OCI-LY7 (cell line): Measurements from ENCODE around the gene CAPZB. TPM values are rescaled to one million over a fixed set of nuclear protein-coding genes. Genes with fewer than 3 reads are reported as not detected.

Experiments used
- BruUV-seq: library from RNA; stranded (reverse); fragments of 400-500 nt; replicated peaks from 2 replicates; lab custom pipeline; 2021; lab: Mats Ljungman, UMichigan
- CTCF ChIA-PET: fragments of 300-600 bp; sonication (Branson Sonifier 250); formaldehyde crosslinking; loops from one replicate; lab custom pipeline; 2022; ENCODE audit warnings: antibody characterized with exemption; ENCODE audit not compliant: unreplicated experiment; lab: Charles Lee
- POLR2A ChIA-PET: fragments of 300-600 bp; sonication (Branson Sonifier 250); formaldehyde crosslinking; loops from one replicate; lab custom pipeline; 2022; ENCODE audit warnings: antibody characterized with exemption; lab: Charles Lee
- DNase-seq: peaks from one replicate; pipeline ENCODE4 v3.0.0-alpha.2; 2015; ENCODE audit warnings: low spot score
- H2AFZ ChIP-seq: fragments of 200-600 bp; sonication (generic), shearing (Covaris generic); 2 replicates; pipeline ENCODE4 v1.6.1; 2014; ENCODE audit warnings: mild to moderate bottlenecking, antibody characterized with exemption, low read length, moderate library complexity
- H3K27ac ChIP-seq: fragments of 200-600 bp; sonication (generic); 2 replicates; pipeline ENCODE4 v1.5.1; 2014; ENCODE audit warnings: mixed run types, low read depth, mild to moderate bottlenecking, moderate library complexity, low read length, inconsistent platforms; ENCODE audit not compliant: poor library complexity, severe bottlenecking
- H3K36me3 ChIP-seq: fragments of 200-600 bp; sonication (generic); 2 replicates; pipeline ENCODE4 v1.6.1; 2014; ENCODE audit warnings: mild to moderate bottlenecking, antibody characterized with exemption, low read length, moderate library complexity, mixed read lengths; ENCODE audit not compliant: insufficient read depth
- H3K4me1 ChIP-seq: fragments of 200-600 bp; sonication (generic); 2 replicates; pipeline ENCODE4 v1.5.1; 2014; ENCODE audit warnings: mild to moderate bottlenecking, low read length; ENCODE audit not compliant: insufficient read depth, poor library complexity, severe bottlenecking
- H3K4me2 ChIP-seq: fragments of 200-600 bp; sonication (generic); 2 replicates; pipeline ENCODE4 v1.6.1; 2014; ENCODE audit warnings: mild to moderate bottlenecking, low read length
- H3K4me3 ChIP-seq: fragments of 200-600 bp; sonication (generic); 2 replicates; pipeline ENCODE4 v1.5.1; 2014; ENCODE audit warnings: mild to moderate bottlenecking, low read depth, low read length; ENCODE audit not compliant: poor library complexity, severe bottlenecking
- H3K79me2 ChIP-seq: fragments of 200-600 bp; sonication (generic); 2 replicates; pipeline ENCODE4 v1.6.1; 2016; ENCODE audit warnings: low read depth, mild to moderate bottlenecking, low read length, moderate library complexity, mixed read lengths; ENCODE audit not compliant: insufficient read depth
- H3K9me2 ChIP-seq: fragments of 200-600 bp; sonication (generic); 2 replicates; pipeline ENCODE4 v1.6.1; 2016; ENCODE audit warnings: mild to moderate bottlenecking, low read length, mixed read lengths; ENCODE audit not compliant: insufficient read depth
- H3K9me3 ChIP-seq: fragments of 200-600 bp; sonication (generic); 2 replicates; pipeline ENCODE4 v1.6.1; 2014; ENCODE audit warnings: mild to moderate bottlenecking, mixed run types, low read length, mixed read lengths
- H4K20me1 ChIP-seq: fragments of 200-600 bp; sonication (generic); 2 replicates; pipeline ENCODE4 v1.6.1; 2014; ENCODE audit warnings: mild to moderate bottlenecking, antibody characterized with exemption, low read length, moderate library complexity, mixed read lengths; ENCODE audit not compliant: insufficient read depth
- CTCF ChIP-seq: fragments of 200-600 bp; sonication (generic); conservative IDR thresholded peaks from 2 replicates; pipeline ENCODE4 v1.5.1; 2014; ENCODE audit warnings: mild to moderate bottlenecking, antibody characterized with exemption, low read length, moderate library complexity, mixed read lengths
- EZH2phosphoT487 ChIP-seq: fragments of 200-600 bp; sonication (generic); IDR thresholded peaks from 2 replicates; pipeline ENCODE4 v1.6.1; 2018; ENCODE audit warnings: low read depth, borderline replicate concordance, mild to moderate bottlenecking, mixed run types, antibody characterized with exemption, low read length, moderate library complexity, mixed read lengths
- intact Hi-C: fragments of 100-400 bp; cut with micrococcal nuclease; formaldehyde crosslinking; loops from one replicate; pipeline ENCODE4 v1.10.0; 2022; ENCODE audit not compliant: unreplicated experiment
- total RNA-seq, 2 experiments: library from RNA; depleted of rRNA in 1 of 2; stranded (reverse); fragments of >200 nt in 1 of 2; shearing (Covaris generic) in 1 of 2; gene quantifications; 2 replicates each; pipeline ENCODE4 v1.2.3, GENCODE V29; 2014 to 2022

The CAPZB gene
- total RNA-seq, 2 experiments from 2014 or later = 61.3 to 187 TPM

GRCh38 chr1:19443326-19443725, 42.0 kb downstream of the CAPZB start:
- no peak for DNase-seq
- Histone ChIP-seq H3K4me1 (peaks cover 14% of the 10 kb centered on the region), H3K9me2 (no peaks in the 10 kb centered on the region), H3K4me2 (no peak overlapping the region), H2AFZ (no peak overlapping the region), H3K79me2 (peaks cover 22% of the 10 kb centered on the region; the same call in 1 of the 2 replicates), H4K20me1 (peaks cover 20% of the 10 kb centered on the region), H3K9me3 (no peaks in the 10 kb centered on the region), H3K4me3 (no peak overlapping the region), H3K36me3 (0 out of 2 replicates have a peak, but pooled peaks cover 2% of the 10 kb centered on the region), H3K27ac (no peak overlapping the region)
- ChIA-PET CTCF (no interaction called here), POLR2A (no interaction called here)
- intact Hi-C loops = no loop called here
- no TSS peak for BruUV-seq
- no peak for TF ChIP-seq CTCF

- Histone ChIP-seq H3K9me3 (no peaks in the 10 kb centered on the region), H2AFZ (no peak overlapping the region), H3K4me3 (no peak overlapping the region), H3K4me2 (no peak overlapping the region), H3K4me1 (peaks cover 14% of the 10 kb centered on the region), H3K27ac (no peak overlapping the region), H3K36me3 (0 out of 2 replicates have a peak, but pooled peaks cover 3% of the 10 kb centered on the region), H3K79me2 (peaks cover 22% of the 10 kb centered on the region; the same call in 1 of the 2 replicates), H3K9me2 (no peaks in the 10 kb centered on the region), H4K20me1 (peaks cover 20% of the 10 kb centered on the region)
- no TSS peak for BruUV-seq
- intact Hi-C loops = no loop called here
- POLR2A ChIA-PET = interaction anchor here (0.7 to 1.0 kb wide), 2 partner anchors 86 to 115 kb away, joined by 3 to 4 read pairs; no protein-coding TSS in a partner anchor
- CTCF ChIA-PET = no interaction called here
- DNase-seq = no peak
- TF ChIP-seq EZH2phosphoT487 (no peak), CTCF (no peak)
Measured at GRCh38 chr1:19442154-19443096, 42.9 kb downstream of the CAPZB start.
